Right kidney (tissue), 1 donor: ENCODE results near the gene CARD19.

Experiments used
- DNase-seq: peaks from one replicate; pipeline ENCODE4 v3.0.0-alpha.2; 2016

The CARD19 gene

GRCh38 chr9:93119703-93119952, 23.6 kb downstream of the CARD19 start:
- DNase-seq = no peak

- DNase-seq = peak; percentile 11
These were observed 24.2 kb downstream of the CARD19 start for GRCh38 chr9:93119953-93120845.

- no peak for DNase-seq
These were observed 24.9 kb downstream of the CARD19 start for GRCh38 chr9:93120846-93121315.

- no peak for DNase-seq
These were observed 25.6 kb downstream of the CARD19 start for GRCh38 chr9:93121316-93122241.

- DNase-seq = no peak
These were observed 26.8 kb downstream of the CARD19 start for GRCh38 chr9:93122721-93123221.

- DNase-seq = no peak
These were observed 27.7 kb downstream of the CARD19 start for GRCh38 chr9:93123561-93124283.

- DNase-seq = no peak
These were observed 28.8 kb downstream of the CARD19 start for GRCh38 chr9:93124793-93125192.

GRCh38 chr9:93125331-93125894, 29.4 kb downstream of the CARD19 start:
- DNase-seq = no peak

- DNase-seq = peak; percentile 22
These were observed 30.2 kb downstream of the CARD19 start for GRCh38 chr9:93126151-93126781.

GRCh38 chr9:93126825-93127368, 30.9 kb downstream of the CARD19 start:
- DNase-seq = peak; percentile 61

- DNase-seq = peak; percentile 47
These were observed 31.4 kb downstream of the CARD19 start for GRCh38 chr9:93127395-93127911.

GRCh38 chr9:93128011-93128714, 32.1 kb downstream of the CARD19 start:
- DNase-seq = no peak

GRCh38 chr9:93128715-93129224, 32.8 kb downstream of the CARD19 start:
- no peak for DNase-seq

- DNase-seq = no peak
These were observed 33.3 kb downstream of the CARD19 start for GRCh38 chr9:93129286-93129685.

- no peak for DNase-seq
These were observed 33.9 kb downstream of the CARD19 start for GRCh38 chr9:93129691-93130500.

- peak; percentile 17 for DNase-seq
These were observed 35.0 kb downstream of the CARD19 start for GRCh38 chr9:93130861-93131481.

- no peak for DNase-seq
These were observed 35.7 kb downstream of the CARD19 start for GRCh38 chr9:93131599-93132286.
